Middle frontal gyrus (tissue), 1 donor: Measurements from ENCODE around the gene AK4.
"Not testable (repeated sequence)": the region's sequence is repeated elsewhere in the genome, so short reads cannot be mapped to it uniquely, and the experiment has no call there.

Experiments used
- DNase-seq: peaks from one replicate; pipeline ENCODE4 v3.0.0-alpha.2; 2015; ENCODE audit warnings: low spot score; ENCODE audit errors: extremely low spot score

Gene AK4

GRCh38 chr1:65148178-65148547 lies at the start of gene AK4:
TSS of gene AK4 (plus strand) at chr1:65148203. CDS start at chr1:65148408, 205 bp downstream.
- not testable (repeated sequence) for DNase-seq

- no peak for DNase-seq
These were observed 44.2 kb upstream of the AK4 start for GRCh38 chr1:65103807-65104206.

- no peak for DNase-seq
These were observed 43.0 kb upstream of the AK4 start for GRCh38 chr1:65104854-65105534.

GRCh38 chr1:65105596-65105995 lies 42.4 kb upstream of the AK4 start:
- DNase-seq: no peak

GRCh38 chr1:65108025-65108642 lies 39.9 kb upstream of the AK4 start:
- no peak for DNase-seq

- DNase-seq: no peak
These were observed 38.5 kb upstream of the AK4 start for GRCh38 chr1:65109487-65109886.

- DNase-seq: no peak
These were observed 35.2 kb upstream of the AK4 start for GRCh38 chr1:65112811-65113210.

GRCh38 chr1:65113298-65113697 lies 34.7 kb upstream of the AK4 start:
- no peak for DNase-seq

- DNase-seq: no peak
These were observed 33.7 kb upstream of the AK4 start for GRCh38 chr1:65114322-65114721.

- DNase-seq: no peak
These were observed 28.1 kb upstream of the AK4 start for GRCh38 chr1:65119951-65120350.

- DNase-seq: not testable (repeated sequence)
These were observed 18.9 kb upstream of the AK4 start for GRCh38 chr1:65129104-65129503.

GRCh38 chr1:65138524-65138923 lies 9.5 kb upstream of the AK4 start:
- DNase-seq: no peak

- not testable (repeated sequence) for DNase-seq
These were observed 8.2 kb upstream of the AK4 start for GRCh38 chr1:65139793-65140192.

- no peak for DNase-seq
These were observed 6.6 kb upstream of the AK4 start for GRCh38 chr1:65141394-65141793.

- no peak for DNase-seq
These were observed 6.1 kb upstream of the AK4 start for GRCh38 chr1:65141918-65142317.

GRCh38 chr1:65143112-65143658 lies 4.8 kb upstream of the AK4 start:
- not testable (repeated sequence) for DNase-seq

- DNase-seq: no peak
These were observed 1.0 kb upstream of the AK4 start for GRCh38 chr1:65146908-65147423.

GRCh38 chr1:65147424-65148177 lies 402 bp upstream of the AK4 start:
- DNase-seq: no peak

GRCh38 chr1:65148548-65149350 lies 746 bp downstream of the AK4 start:
- no peak for DNase-seq

GRCh38 chr1:65149351-65150107 lies 1.5 kb downstream of the AK4 start:
- DNase-seq: no peak
